HepG2 (cell line): Measurements from ENCODE around the gene KDM1B. TPM values are rescaled to one million over a fixed set of nuclear protein-coding genes. Genes with fewer than 3 reads are reported as not detected.

Experiments used
- BRCA1 ChIP-seq: sonication (generic); formaldehyde crosslinking; IDR thresholded peaks from 2 replicates; pipeline ENCODE4 v1.4.0; 2020; ENCODE audit warnings: missing genetic modification reagents
- GABPA ChIP-seq, 2 experiments: IDR thresholded peaks; 2 replicates each; pipeline ENCODE4 v1.6.1; 2011 to 2016; ENCODE audit warnings: low read depth in 2 of 2, low read length in 1 of 2, missing biosample characterization in 1 of 2, missing genetic modification characterization in 1 of 2
- GATA4 ChIP-seq: sonication (generic); IDR thresholded peaks from 2 replicates; pipeline ENCODE4 v1.6.1; 2016; ENCODE audit warnings: antibody characterized with exemption, low read depth, borderline replicate concordance
- GZF1 ChIP-seq: sonication (generic); formaldehyde crosslinking; IDR thresholded peaks from 2 replicates; pipeline ENCODE4 v1.5.1; 2020; ENCODE audit warnings: mild to moderate bottlenecking, missing genetic modification reagents
- HCFC1 ChIP-seq: fragments of 150-350 bp; IDR thresholded peaks from 2 replicates; pipeline ENCODE4 v1.6.1; 2014; ENCODE audit warnings: low read depth, low read length
- HOMEZ ChIP-seq: IDR thresholded peaks from 2 replicates; pipeline ENCODE4 v1.6.1; 2016; ENCODE audit warnings: low read depth
- KMT2A ChIP-seq: sonication (generic); formaldehyde crosslinking; IDR thresholded peaks from 2 replicates; pipeline ENCODE4 v1.4.0; 2020; ENCODE audit warnings: missing genetic modification reagents
- MEIS1 ChIP-seq: sonication (generic); formaldehyde crosslinking; IDR thresholded peaks from 2 replicates; pipeline ENCODE4 v1.9.0; 2021; ENCODE audit warnings: mild to moderate bottlenecking, missing genetic modification reagents, moderate library complexity, borderline replicate concordance
- MYPOP ChIP-seq: sonication (generic); formaldehyde crosslinking; IDR thresholded peaks from 2 replicates; pipeline ENCODE4 v1.8.1; 2023; ENCODE audit warnings: mild to moderate bottlenecking, moderate library complexity, missing genetic modification reagents
- REXO4 ChIP-seq: sonication (generic); formaldehyde crosslinking; IDR thresholded peaks from 2 replicates; pipeline ENCODE4 v1.8.0; 2022; ENCODE audit warnings: missing genetic modification reagents, mild to moderate bottlenecking, borderline replicate concordance
- RFX5 ChIP-seq: IDR thresholded peaks from 2 replicates; pipeline ENCODE4 v1.6.1; 2011; ENCODE audit warnings: low read depth, low read length, improper control_type of control experiment
- SSRP1 ChIP-seq: IDR thresholded peaks from 2 replicates; pipeline ENCODE4 v1.6.1; 2016; ENCODE audit warnings: control low read depth
- SUZ12 ChIP-seq: fragments of 150-350 bp; IDR thresholded peaks from 2 replicates; pipeline ENCODE4 v1.6.1; 2014; ENCODE audit warnings: low read depth, low read length
- TBX2 ChIP-seq: sonication (generic); formaldehyde crosslinking; IDR thresholded peaks from 2 replicates; pipeline ENCODE4 v1.5.0; 2020; ENCODE audit warnings: missing genetic modification reagents, mild to moderate bottlenecking, borderline replicate concordance
- THRA ChIP-seq: sonication (generic); formaldehyde crosslinking; IDR thresholded peaks from 2 replicates; pipeline ENCODE4 v1.4.0; 2020; ENCODE audit warnings: missing genetic modification reagents, borderline replicate concordance
- ZBTB1 ChIP-seq: sonication (generic); formaldehyde crosslinking; IDR thresholded peaks from 2 replicates; pipeline ENCODE4 v1.4.0; 2020; ENCODE audit warnings: missing genetic modification reagents, borderline replicate concordance
- ZIK1 ChIP-seq: sonication (generic); formaldehyde crosslinking; IDR thresholded peaks from 2 replicates; pipeline ENCODE4 v1.5.0; 2020; ENCODE audit warnings: mild to moderate bottlenecking, low read depth, missing genetic modification reagents, borderline replicate concordance
- ZNF17 ChIP-seq: sonication (generic); formaldehyde crosslinking; IDR thresholded peaks from 2 replicates; pipeline ENCODE4 v1.5.0; 2020; ENCODE audit warnings: mild to moderate bottlenecking, missing genetic modification reagents
- ZNF180 ChIP-seq: sonication (generic); formaldehyde crosslinking; IDR thresholded peaks from 2 replicates; pipeline ENCODE4 v1.4.0; 2020; ENCODE audit warnings: low read depth, missing genetic modification reagents, borderline replicate concordance
- ZNF496 ChIP-seq: sonication (generic); formaldehyde crosslinking; IDR thresholded peaks from 2 replicates; pipeline ENCODE4 v1.8.1; 2023; ENCODE audit warnings: mild to moderate bottlenecking, moderate library complexity, missing genetic modification reagents; ENCODE audit not compliant: insufficient replicate concordance
- ZNF569 ChIP-seq: sonication (generic); formaldehyde crosslinking; IDR thresholded peaks from 2 replicates; pipeline ENCODE4 v1.5.0; 2020; ENCODE audit warnings: mild to moderate bottlenecking, missing genetic modification reagents, moderate library complexity, borderline replicate concordance
- ZNF891 ChIP-seq: sonication (generic); formaldehyde crosslinking; IDR thresholded peaks from 2 replicates; pipeline ENCODE4 v1.5.0; 2020; ENCODE audit warnings: mild to moderate bottlenecking, missing genetic modification reagents
- ZSCAN31 ChIP-seq: sonication (generic); formaldehyde crosslinking; IDR thresholded peaks from 2 replicates; pipeline ENCODE4 v1.5.0; 2020; ENCODE audit warnings: low read depth, mild to moderate bottlenecking, missing genetic modification reagents
- polyA plus RNA-seq, 8 experiments: library from polyadenylated mRNA; depleted of rRNA in 3 of 8; stranded (reverse) in 7 of 8; unstranded in 1 of 8; fragments of >200 nt; fragmentation: Illumina TruSeq in 4 of 8; extraction: Trizol in 4 of 8; gene quantifications; 2 replicates each; pipeline versions ENCODE4 v1.2.1 to v1.2.3, GENCODE V29; 2011 to 2016; ENCODE audit warnings: low read depth in 4 of 8, missing spikeins in 1 of 8, mixed read lengths in 1 of 8; ENCODE audit not compliant: insufficient read depth in 1 of 8
- total RNA-seq, 5 experiments: library from RNA; depleted of rRNA; stranded (reverse); fragments of >200 nt; fragmentation: Illumina TruSeq; extraction: Trizol; gene quantifications; 2 replicates each; pipeline ENCODE4 v1.2.3, GENCODE V29; 2016; ENCODE audit warnings: low read depth in 1 of 5
- TF ChIP-seq, protein P1 (sequence below): sonication (generic); formaldehyde crosslinking; conservative IDR thresholded peaks from 2 replicates; pipeline ENCODE4 v1.4.0; 2020; ENCODE audit warnings: missing genetic modification reagents

The KDM1B gene
- total and polyA plus RNA-seq, 2 of the 13 experiments (the other 11 are each of a cell fraction or from before 2014, with no cell fraction given), result 9.8 to 13.2 TPM

DNA sequence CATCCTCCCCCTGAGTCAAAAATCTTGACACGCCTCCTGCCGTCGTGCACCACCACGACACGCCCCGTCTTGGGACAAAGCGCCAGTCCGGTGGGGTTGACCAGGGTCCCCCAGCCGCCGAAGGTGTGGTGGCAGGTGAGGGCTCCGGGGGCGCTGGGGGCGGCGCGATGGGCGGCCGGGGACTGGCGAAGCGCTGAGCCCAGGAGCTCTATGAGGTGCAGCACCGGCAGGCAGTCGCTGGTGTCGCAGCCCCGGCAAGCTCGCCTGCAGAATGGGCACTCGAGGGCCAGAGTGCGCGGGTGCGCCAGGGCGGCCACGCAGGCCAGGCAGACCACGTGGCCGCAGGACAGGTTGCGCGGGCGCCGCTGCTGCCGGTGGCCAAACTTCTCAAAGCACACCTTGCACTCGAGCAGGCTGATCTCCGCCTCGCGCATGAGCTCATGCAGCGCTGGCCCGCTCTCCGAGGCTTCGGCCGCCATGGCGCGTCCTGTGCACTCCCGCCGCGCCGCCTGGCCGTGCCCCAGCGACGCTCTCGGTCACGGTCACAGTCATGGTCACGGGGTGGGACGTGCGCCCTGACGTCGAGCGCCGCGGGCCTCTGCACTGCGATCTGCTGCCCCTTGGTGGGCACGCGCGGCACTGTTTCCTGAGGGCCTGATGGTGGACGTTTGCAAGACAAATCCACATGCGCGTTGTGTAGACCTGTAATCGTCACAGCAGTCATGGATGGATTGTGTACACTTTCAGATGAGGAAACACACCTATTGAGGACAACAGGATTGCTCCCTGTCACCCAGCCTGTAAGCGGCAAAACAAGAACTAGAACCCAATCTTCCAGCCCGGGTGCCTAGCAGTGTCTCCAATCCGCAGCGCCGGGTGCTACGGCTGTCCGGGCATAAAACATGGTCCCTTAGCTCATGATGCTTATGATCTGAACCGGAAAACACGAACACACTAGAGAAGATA is 32.8 kb upstream of the KDM1B start, which contains the start of gene NHLRC1 (continued):
- TF ChIP-seq ZNF180 (CRISPR knock-in tag), result no peak
- TF ChIP-seq, protein P1, sequence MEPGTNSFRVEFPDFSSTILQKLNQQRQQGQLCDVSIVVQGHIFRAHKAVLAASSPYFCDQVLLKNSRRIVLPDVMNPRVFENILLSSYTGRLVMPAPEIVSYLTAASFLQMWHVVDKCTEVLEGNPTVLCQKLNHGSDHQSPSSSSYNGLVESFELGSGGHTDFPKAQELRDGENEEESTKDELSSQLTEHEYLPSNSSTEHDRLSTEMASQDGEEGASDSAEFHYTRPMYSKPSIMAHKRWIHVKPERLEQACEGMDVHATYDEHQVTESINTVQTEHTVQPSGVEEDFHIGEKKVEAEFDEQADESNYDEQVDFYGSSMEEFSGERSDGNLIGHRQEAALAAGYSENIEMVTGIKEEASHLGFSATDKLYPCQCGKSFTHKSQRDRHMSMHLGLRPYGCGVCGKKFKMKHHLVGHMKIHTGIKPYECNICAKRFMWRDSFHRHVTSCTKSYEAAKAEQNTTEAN (CRISPR knock-in tag), result no peak
- TF ChIP-seq ZSCAN31 (CRISPR knock-in tag), result peak; percentile 91
- TF ChIP-seq KMT2A (CRISPR knock-in tag), result peak; percentile 94
- no peak for TF ChIP-seq GABPA (IDR thresholded peaks at IDR 0.05; ENCODE audit: low read depth, low read length)
- TF ChIP-seq GABPA (CRISPR knock-in tag; IDR thresholded peaks at IDR 0.05; ENCODE audit: low read depth), result no peak
- TF ChIP-seq ZNF569 (CRISPR knock-in tag), result no peak
- TF ChIP-seq MEIS1 (CRISPR knock-in tag), result peak; percentile 97; the same call in 1 of the 2 replicates
- TF ChIP-seq ZNF496, result no peak
- no peak for TF ChIP-seq ZBTB1
- peak; percentile 89 for TF ChIP-seq ZIK1 (CRISPR knock-in tag)
- no peak for TF ChIP-seq SUZ12
- TF ChIP-seq TBX2 (CRISPR knock-in tag), result peak; percentile 93
- no peak for TF ChIP-seq RFX5
- TF ChIP-seq HOMEZ (CRISPR knock-in tag), result peak; percentile 81; the same call in 1 of the 2 replicates
- no peak for TF ChIP-seq GATA4
- TF ChIP-seq GZF1, result peak; percentile 95
- TF ChIP-seq REXO4, result no peak; the same call in 1 of the 2 replicates
- TF ChIP-seq THRA (CRISPR knock-in tag), result peak; percentile 96
- TF ChIP-seq HCFC1, result no peak; the same call in 1 of the 2 replicates
- 0 out of 2 replicates have a peak, but pooled peaks have one; percentile 68 for TF ChIP-seq ZNF17
- peak; percentile 88; the same call in 1 of the 2 replicates for TF ChIP-seq BRCA1 (CRISPR knock-in tag)
- peak; percentile 96 for TF ChIP-seq MYPOP (CRISPR knock-in tag)
- TF ChIP-seq ZNF891, result peak; percentile 96
- TF ChIP-seq SSRP1 (CRISPR knock-in tag), result peak; percentile 85; the same call in 1 of the 2 replicates
